ENCODE results near the gene PGLYRP4.

The PGLYRP4 gene

DNA sequence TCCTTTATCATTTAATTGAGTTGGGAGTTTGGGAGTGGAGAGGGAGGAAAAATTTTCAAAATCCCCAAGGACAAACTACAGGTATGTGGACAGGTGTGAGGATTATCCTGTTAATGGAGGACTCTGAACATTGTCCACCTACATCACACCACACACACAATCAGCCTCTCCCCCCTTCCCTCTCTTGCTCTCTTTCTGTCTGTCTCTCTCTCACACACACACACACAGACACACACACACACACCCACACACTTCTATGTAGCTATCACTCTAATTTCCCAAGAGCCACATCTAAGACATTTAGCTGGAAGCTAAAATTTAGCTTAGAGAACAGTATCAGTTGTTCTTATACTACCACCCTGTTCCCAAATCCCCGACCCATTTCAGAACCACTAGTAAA, 40.8 kb upstream of the PGLYRP4 start:
- H3K4me3 ChIP-seq (ENCODE audit: low read depth, low read length), result no peak overlapping the region
- TF ChIP-seq, protein P1, sequence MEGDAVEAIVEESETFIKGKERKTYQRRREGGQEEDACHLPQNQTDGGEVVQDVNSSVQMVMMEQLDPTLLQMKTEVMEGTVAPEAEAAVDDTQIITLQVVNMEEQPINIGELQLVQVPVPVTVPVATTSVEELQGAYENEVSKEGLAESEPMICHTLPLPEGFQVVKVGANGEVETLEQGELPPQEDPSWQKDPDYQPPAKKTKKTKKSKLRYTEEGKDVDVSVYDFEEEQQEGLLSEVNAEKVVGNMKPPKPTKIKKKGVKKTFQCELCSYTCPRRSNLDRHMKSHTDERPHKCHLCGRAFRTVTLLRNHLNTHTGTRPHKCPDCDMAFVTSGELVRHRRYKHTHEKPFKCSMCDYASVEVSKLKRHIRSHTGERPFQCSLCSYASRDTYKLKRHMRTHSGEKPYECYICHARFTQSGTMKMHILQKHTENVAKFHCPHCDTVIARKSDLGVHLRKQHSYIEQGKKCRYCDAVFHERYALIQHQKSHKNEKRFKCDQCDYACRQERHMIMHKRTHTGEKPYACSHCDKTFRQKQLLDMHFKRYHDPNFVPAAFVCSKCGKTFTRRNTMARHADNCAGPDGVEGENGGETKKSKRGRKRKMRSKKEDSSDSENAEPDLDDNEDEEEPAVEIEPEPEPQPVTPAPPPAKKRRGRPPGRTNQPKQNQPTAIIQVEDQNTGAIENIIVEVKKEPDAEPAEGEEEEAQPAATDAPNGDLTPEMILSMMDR (IDR thresholded peaks at IDR 0.05; ENCODE audit: low read depth, low read length, missing control alignments), result no peak
- DNase-seq (ENCODE audit: low read depth), result no peak

DNA sequence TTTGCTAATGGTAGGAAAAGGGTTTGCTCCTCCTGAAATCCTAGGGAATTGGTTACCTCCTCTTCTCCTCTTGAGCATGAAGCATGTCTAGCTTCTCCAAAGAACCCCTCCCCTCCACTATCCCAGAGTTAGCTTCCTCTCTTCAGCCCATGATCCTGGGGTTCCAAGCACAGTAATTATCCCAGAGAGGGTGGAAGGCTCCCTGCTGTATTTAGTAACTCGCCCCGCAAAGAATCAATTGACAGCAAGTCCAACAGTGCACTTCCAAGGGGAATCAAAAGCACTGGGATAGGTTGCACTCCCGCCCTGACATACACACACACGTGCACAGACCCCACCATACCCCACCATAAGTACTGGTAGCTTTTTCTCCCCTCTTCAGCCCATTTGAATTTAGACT, 39.1 kb upstream of the PGLYRP4 start:
- TF ChIP-seq, protein P1 (IDR thresholded peaks at IDR 0.05; ENCODE audit: low read depth, low read length, missing control alignments), result no peak
- DNase-seq (ENCODE audit: low read depth), result no peak
- H3K4me3 ChIP-seq (ENCODE audit: low read depth, low read length), result no peak overlapping the region

DNA sequence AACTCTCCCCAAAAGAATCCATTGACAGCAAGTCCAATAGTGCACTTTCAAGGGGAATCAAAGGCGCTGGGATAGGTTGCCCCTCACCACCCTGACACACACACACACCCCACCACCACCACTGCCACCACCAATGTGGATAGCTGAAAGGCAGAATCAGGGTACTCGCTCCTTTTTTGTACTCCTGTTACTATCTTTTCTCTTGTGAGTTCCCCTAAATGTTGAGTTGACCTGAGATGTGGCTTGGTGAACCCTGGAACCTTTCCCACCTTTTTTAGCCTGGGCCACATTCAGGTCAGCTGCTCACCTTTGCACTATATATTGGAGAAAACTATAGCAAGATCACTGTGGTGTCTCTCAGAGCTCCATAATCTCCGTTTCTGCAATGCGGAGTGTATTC, 38.4 kb upstream of the PGLYRP4 start:
- TF ChIP-seq, protein P1 (IDR thresholded peaks at IDR 0.05; ENCODE audit: low read depth, low read length, missing control alignments), result no peak
- no peak for DNase-seq (ENCODE audit: low read depth)
- no peak overlapping the region for H3K4me3 ChIP-seq (ENCODE audit: low read depth, low read length)

DNA sequence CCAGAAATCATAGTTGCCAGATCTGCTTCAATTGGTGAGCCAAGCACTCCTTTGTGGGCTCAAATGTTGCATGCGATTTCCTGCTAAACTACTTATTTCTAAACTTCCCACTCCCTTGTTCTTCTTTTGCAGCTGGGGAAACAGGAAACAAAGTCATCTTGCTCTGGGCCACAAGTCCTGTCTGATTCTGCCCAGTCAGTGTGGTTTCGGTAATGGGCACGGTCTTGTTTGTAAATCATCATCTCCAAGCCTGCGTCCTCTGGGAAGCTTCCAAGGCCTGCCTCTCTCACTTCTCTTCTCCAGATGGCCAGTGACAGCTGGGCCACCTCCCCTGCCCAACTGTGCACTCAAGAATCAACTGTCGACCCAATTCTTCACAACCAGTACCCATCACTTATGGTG, 37.9 kb upstream of the PGLYRP4 start:
- no peak overlapping the region for H3K4me3 ChIP-seq (ENCODE audit: low read depth, low read length)
- TF ChIP-seq, protein P1 (IDR thresholded peaks at IDR 0.05; ENCODE audit: low read depth, low read length, missing control alignments), result no peak
- DNase-seq (ENCODE audit: low read depth), result no peak

DNA sequence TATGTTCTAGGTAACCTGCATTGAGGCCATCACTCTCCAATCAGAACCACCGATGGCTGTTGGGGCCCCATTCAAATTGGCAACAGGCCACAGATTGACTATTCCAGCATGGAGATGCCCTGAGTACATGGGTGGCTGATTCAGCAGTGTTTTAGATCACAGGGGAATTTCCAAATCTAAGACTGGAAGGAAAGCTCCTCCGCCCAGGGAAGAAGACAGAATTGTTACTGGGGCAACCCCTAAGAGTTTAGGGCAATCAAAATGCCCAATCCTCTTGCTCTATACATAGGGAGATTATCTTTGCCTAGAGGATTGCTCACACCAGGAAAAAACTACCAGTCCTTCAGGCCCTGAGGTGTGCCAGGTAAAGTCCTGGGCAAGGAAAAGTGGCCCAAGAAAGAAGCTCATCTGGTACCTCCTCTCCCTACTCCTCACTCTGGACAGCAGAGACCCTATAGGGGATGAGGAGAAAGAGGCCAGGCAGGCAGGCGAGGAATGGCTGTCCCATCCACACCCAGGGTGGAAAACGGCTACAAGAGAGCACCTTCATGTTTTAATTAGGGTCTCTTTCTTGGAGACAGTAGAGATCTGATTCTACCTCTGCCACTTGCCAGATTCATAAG, 36.4 kb upstream of the PGLYRP4 start:
- no peak overlapping the region for H3K4me3 ChIP-seq (ENCODE audit: low read depth, low read length)
- no peak for DNase-seq (ENCODE audit: low read depth)
- TF ChIP-seq, protein P1 (IDR thresholded peaks at IDR 0.05; ENCODE audit: low read depth, low read length, missing control alignments), result no peak

DNA sequence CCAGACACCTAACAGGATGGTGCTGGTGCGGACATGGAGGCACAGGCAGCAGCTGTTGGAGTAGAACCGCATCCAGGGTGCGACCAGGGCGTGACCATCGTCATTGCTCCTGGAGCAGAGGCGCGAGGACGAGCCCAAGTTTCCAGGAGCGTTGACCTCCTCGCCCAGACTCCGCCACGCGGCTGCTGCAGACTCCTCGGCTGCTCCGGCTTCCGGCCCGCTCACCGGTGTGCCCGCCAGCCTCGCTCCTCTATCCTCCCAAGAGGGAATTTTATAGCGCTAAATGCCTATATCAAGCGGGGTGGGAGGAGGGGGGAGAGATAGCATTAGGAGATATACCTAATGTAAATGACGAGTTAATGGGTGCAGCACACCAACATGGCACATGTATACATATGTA, 32.1 kb upstream of the PGLYRP4 start:
- H3K4me3 ChIP-seq (ENCODE audit: low read depth, low read length), result no peak overlapping the region
- no peak for DNase-seq (ENCODE audit: low read depth)

DNA sequence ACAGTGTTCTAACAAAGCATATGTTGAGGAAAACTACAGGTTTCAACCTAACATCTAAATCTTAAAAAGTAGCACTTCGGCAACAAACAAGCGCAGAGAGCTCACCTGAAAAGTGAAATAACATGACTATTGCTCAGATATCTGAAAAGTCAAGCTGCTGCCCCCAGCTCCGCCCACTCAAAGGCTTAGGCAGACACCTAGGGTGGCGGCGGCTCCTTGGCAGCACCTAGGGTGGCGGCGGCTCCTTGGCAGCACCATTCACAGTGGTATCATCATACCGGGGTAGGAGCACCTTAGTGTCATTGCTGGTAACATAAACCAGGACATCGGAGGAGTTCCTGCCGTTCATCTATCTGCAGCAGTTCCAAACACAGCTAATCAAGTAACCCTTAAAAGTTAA, 30.9 kb upstream of the PGLYRP4 start:
- TF ChIP-seq, protein P1 (IDR thresholded peaks at IDR 0.05; ENCODE audit: low read depth, low read length, missing control alignments), result no peak
- no peak overlapping the region for H3K4me3 ChIP-seq (ENCODE audit: low read depth, low read length)

More for the DNA sequence above, 32.1 kb upstream of the PGLYRP4 start:
- TF ChIP-seq, protein P1 (IDR thresholded peaks at IDR 0.05; ENCODE audit: low read depth, low read length, missing control alignments), result no peak

More for the DNA sequence above, 30.9 kb upstream of the PGLYRP4 start:
- no peak for DNase-seq (ENCODE audit: low read depth)
